Stimulated activated CD4-positive, alpha-beta T cell treated with anti-CD3 and anti-CD28 coated beads, Interleukin-12 subunit alpha, Interleukin-12 subunit beta, amount 100 ng/mL, for 48 hours (primary cell): ENCODE results near the gene TBC1D16.

Experiments used
- DNase-seq, 3 donors: peaks; one replicate each; pipeline ENCODE4 v3.0.0-alpha.2; 2020; ENCODE audit warnings: low read depth in 2 of 3, low spot score in 1 of 3

TBC1D16 gene

DNA sequence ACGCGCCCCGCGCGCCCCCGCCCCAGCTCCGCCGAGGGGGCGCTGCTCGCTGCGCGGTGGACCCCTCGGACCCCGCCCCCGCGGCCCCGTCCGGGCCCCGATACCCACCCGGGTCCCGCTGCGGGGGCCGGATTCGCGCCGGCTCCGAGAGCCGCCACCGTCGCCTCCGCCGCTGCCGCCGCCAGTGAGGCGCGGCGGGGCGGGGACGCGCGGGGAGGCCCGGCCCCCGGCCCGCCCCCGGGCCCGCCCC lies at the start of gene TBC1D16:
Gene TBC1D16 (minus strand): TSS at position 186 of the 250 bp plus-strand sequence. CDS start 22,325 bp downstream, outside the sequence.
- DNase-seq, result no peak

GRCh38 chr17:80084773-80085172 lies 49.1 kb upstream of the TBC1D16 start:
- DNase-seq, result no peak

DNA sequence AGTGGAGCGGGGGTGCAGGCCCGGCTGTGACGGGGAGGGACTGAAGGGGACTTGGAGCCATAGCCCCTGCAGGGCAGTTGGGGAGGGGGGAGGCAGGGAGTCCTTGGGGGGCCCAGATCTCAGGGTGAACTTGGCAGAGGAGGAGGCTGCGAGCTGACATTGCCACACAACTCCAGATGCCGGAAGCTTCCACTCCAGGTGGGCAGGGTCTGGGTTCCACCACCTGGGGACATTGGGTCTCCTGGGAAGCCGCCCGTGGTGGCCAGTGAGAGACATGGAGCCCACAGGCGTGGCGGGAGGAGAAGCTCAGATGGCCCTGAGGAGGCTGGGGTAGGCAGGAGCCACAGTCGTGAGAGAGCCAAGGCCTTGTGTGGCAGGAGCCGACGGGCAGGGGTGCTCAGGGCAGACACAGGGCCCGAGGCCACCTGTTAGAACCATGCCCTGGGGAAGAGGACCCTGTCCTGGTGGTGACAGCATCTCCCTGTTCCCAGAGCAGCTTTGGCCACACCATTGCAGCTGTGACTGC lies 47.5 kb upstream of the TBC1D16 start:
- no peak for DNase-seq

- peak; percentile 42 to 65 (median 50) for DNase-seq
Observed at GRCh38 chr17:80082403-80083135, 46.9 kb upstream of the TBC1D16 start.

- DNase-seq, result no peak
Observed at GRCh38 chr17:80081596-80081995, 45.9 kb upstream of the TBC1D16 start.

- no peak for DNase-seq
Observed at GRCh38 chr17:80080081-80080480, 44.4 kb upstream of the TBC1D16 start.

DNA sequence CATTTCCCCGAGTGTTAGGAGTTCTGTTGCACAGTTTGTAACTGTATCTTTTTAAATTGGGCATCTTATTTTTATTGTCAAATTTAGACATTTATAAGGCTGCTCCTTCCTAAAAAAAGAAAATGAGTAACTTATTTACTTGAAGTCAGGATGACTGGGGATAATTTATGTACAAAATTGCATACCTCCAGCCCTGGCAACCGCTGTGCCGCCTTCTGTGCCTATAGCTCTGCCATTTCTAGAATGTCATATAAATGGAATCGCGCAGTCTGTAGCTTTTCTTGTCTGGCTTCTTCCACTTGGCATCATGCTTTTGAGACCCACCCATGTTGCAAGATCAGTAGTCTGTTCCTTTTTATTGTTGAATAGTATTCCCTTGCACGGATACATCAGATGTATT lies 36.7 kb upstream of the TBC1D16 start:
- DNase-seq, result no peak

DNA sequence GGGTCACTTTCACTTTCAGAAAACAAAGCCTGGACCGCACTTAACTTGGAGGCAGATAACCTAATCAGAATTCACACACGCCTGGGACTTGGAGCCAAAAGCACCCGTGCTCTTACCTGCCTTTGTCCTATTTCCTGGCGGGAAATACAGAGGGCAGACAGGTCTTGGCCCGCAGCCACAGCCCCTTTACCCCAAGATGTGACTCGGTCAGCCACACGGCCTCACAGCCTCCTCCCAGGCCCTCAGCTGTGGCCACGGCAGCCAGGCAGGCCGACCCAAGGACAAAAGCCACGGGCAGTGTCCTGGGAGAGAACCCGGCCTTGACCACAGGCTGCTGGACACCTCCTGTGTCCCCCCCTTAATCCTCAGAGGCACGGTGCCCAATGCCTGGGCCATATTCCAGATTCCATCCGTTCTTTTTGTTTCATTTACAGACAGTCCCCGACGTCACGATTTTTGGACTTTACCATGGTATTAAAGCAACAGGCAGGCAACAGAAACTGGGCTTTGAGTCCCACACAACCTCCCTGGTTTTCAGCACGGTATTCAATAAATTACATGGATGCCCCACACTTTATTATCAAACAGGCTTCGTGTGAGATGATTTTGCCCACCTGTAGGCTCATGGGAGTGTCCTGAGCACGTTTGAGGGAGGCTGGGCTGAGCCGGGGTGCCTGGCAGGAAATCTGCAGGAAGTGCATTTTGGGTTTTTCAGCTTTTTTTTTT lies 35.6 kb upstream of the TBC1D16 start:
- DNase-seq, result no peak

- no peak for DNase-seq
Observed at GRCh38 chr17:80070375-80071115, 34.9 kb upstream of the TBC1D16 start.

- DNase-seq, result no peak
Observed at GRCh38 chr17:80068301-80069222, 32.9 kb upstream of the TBC1D16 start.

- DNase-seq, result no peak
Observed at GRCh38 chr17:80067393-80067986, 31.8 kb upstream of the TBC1D16 start.

DNA sequence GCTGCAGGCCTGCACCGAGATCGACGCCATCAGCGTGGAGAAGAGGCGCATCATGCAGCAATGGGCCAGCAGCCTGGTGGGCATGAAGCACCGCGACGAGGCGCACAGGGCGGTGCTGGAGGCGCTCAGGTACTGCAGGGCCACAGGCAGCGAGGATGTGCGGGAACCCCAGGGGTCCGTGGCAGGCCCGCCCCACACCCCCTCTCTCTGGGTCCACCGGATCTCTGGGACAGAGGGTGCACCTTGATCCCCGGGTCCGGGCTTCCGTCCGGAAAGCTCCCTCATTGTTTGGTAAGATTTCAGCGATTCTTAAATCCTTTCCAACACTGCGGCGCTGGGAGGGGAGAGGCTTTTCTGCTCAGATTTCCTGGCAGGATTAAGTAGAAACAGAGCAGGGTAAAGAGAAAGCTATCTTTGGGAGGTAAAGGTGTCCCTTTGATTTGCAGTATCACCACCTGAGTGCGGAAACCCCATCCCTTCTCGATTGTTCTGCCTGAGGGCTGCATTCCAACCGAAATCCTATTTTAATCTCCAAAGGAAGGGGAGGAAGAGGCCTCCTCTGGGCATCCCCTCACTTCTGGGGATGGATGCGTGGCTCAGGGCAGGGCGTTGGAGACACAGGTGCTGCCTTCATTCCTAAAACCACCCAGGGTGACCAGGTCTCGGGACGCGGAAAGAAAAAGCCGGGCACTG lies 30.0 kb upstream of the TBC1D16 start:
- DNase-seq, result no peak

- DNase-seq, result no peak
Observed at GRCh38 chr17:80064696-80065095, 29.0 kb upstream of the TBC1D16 start.

- DNase-seq, result no peak
Observed at GRCh38 chr17:80063830-80064585, 28.3 kb upstream of the TBC1D16 start.

GRCh38 chr17:80061421-80061820 lies 25.7 kb upstream of the TBC1D16 start:
- DNase-seq, result no peak

DNA sequence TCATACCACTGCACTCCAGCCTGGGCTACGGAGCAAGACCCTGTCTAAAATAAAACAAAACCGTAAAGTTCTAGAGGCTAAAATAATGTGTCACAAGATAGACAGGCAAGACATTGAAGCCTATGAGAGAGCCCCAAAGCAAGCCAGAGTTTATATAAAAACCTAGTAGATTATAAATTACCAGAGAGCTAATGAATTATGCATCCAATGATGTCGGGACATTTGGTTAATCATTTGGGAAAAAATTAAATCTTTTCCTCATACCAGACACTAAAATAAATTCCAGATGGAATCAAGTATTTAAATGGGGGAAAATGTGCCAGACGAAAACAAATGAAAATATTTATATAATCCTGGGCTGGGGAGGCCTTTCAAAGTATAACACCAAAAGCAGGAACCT lies 25.0 kb upstream of the TBC1D16 start:
- no peak for DNase-seq

- DNase-seq, result no peak
Observed at GRCh38 chr17:80058311-80058955, 22.8 kb upstream of the TBC1D16 start.

GRCh38 chr17:80055597-80055996 lies 19.9 kb upstream of the TBC1D16 start:
- DNase-seq, result no peak

DNA sequence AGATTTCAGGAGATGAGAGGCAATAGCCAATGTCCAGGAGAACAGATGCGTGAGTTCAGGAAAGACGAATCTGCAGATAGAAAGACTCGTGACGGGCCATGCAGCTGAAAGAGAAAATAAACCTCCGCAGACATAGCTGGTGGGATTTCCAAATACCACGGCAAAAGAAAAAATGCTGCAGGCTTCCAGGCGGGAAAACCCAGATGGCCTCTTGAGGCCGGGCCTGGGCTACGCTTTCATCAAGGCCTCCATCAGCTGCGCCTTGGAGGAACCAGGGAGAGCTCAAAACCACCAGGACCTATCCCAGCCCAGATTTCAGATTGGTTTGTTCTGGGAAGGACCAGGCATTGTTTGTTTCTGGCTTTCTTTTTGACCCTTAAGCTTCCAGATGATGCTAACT lies 17.4 kb upstream of the TBC1D16 start:
- DNase-seq, result no peak
